Common myeloid progenitor, CD34-positive (primary cell): ENCODE results near the gene CACNB2.
"Not testable (repeated sequence)": the region's sequence is repeated elsewhere in the genome, so short reads cannot be mapped to it uniquely, and the experiment has no call there.

Experiments used
- CTCF ChIA-PET: fragments of 350-600 bp; sonication (Branson Sonifier 250); formaldehyde crosslinking; loops from one replicate; lab custom pipeline; 2021; ENCODE audit warnings: antibody characterized with exemption; lab: Charles Lee
- POLR2A ChIA-PET: fragments of 350-600 bp; sonication (Branson Sonifier 250); formaldehyde crosslinking; loops from one replicate; lab custom pipeline; 2021; ENCODE audit warnings: antibody characterized with exemption; lab: Charles Lee
- DNase-seq, 3 donors: peaks; one replicate each; pipeline versions ENCODE4 v3.0.0 to v3.0.0-alpha.2; 2013
- H3K27ac ChIP-seq, 2 experiments: 1 replicate in 1 of 2; 2 replicates in 1 of 2; pipeline ENCODE4 v1.7.0; 2013; ENCODE audit warnings: inconsistent platforms in 2 of 2, low read length in 2 of 2, mild to moderate bottlenecking in 2 of 2, low read depth in 1 of 2, moderate library complexity in 1 of 2; ENCODE audit not compliant: severe bottlenecking in 2 of 2, insufficient read depth in 1 of 2, poor library complexity in 1 of 2
- H3K27me3 ChIP-seq, 5 experiments: replicated peaks in 2 of 5; 1 replicate in 3 of 5; 2 replicates in 2 of 5; pipeline versions ENCODE4 v1.6.1 to v1.7.0; 2013; ENCODE audit warnings: low read length in 4 of 5, mild to moderate bottlenecking in 2 of 5, moderate library complexity in 2 of 5, inconsistent platforms in 1 of 5; ENCODE audit not compliant: insufficient read depth in 5 of 5, control insufficient read depth in 4 of 5
- H3K36me3 ChIP-seq, 4 experiments: 1 replicate in 2 of 4; 2 replicates in 2 of 4; pipeline versions ENCODE4 v1.6.1 to v1.7.0; 2013; ENCODE audit warnings: low read length in 3 of 4, control low read depth in 1 of 4, mild to moderate bottlenecking in 1 of 4; ENCODE audit not compliant: control insufficient read depth in 4 of 4, insufficient read depth in 4 of 4
- H3K4me1 ChIP-seq, 4 experiments: 1 replicate in 3 of 4; 2 replicates in 1 of 4; pipeline versions ENCODE4 v1.6.1 to v1.7.1; 2013; ENCODE audit warnings: low read length in 3 of 4, mild to moderate bottlenecking in 3 of 4, control low read depth in 1 of 4, inconsistent platforms in 1 of 4, moderate library complexity in 1 of 4; ENCODE audit not compliant: control insufficient read depth in 4 of 4, insufficient read depth in 4 of 4; ENCODE audit errors: control extremely low read depth in 1 of 4
- H3K4me3 ChIP-seq, 7 experiments: 1 replicate in 4 of 7; 2 replicates in 3 of 7; pipeline versions ENCODE4 v1.5.1 to v1.7.0; 2013; ENCODE audit warnings: mild to moderate bottlenecking in 7 of 7, low read length in 6 of 7, moderate library complexity in 6 of 7, inconsistent platforms in 2 of 7, low read depth in 2 of 7, control low read depth in 1 of 7; ENCODE audit not compliant: insufficient read depth in 4 of 7, control insufficient read depth in 1 of 7; ENCODE audit errors: extremely low read depth in 1 of 7
- H3K9me3 ChIP-seq, 5 experiments: 1 replicate in 4 of 5; 2 replicates in 1 of 5; pipeline versions ENCODE4 v1.6.1 to v1.7.1; 2013; ENCODE audit warnings: low read length in 4 of 5, mild to moderate bottlenecking in 2 of 5, inconsistent platforms in 1 of 5, low read depth in 1 of 5, moderate library complexity in 1 of 5; ENCODE audit not compliant: control insufficient read depth in 4 of 5, insufficient read depth in 2 of 5; ENCODE audit errors: control extremely low read depth in 1 of 5
- WGBS: methylation state at CpG from one replicate; pipeline ENCODE4 v1.1.5; 2013; ENCODE audit not compliant: insufficient coverage; 5-methylcytosine and 5-hydroxymethylcytosine counted together

CACNB2 gene

GRCh38 chr10:18178854-18179483 lies 38.7 kb downstream of the CACNB2 start:
- DNase-seq: peak in 2 of 3 donors; percentile 31 to 50
- ChIA-PET CTCF (interaction anchor here (0.6 kb wide), 1 partner anchor 24 kb away, joined by 4 read pairs; no protein-coding TSS in a partner anchor), POLR2A (no interaction called here)
- H3K9me3 ChIP-seq: no peaks in the 10 kb centered on the region
- peaks cover 0 to 10% (median 5%) of the 10 kb centered on the region in 4 experiments for H3K36me3 ChIP-seq
- peak overlapping the region in 1 of 2 experiments; percentile 66 for H3K27ac ChIP-seq
- WGBS: no CpG with 5 or more reads among the region's 3 CpGs
- peak overlapping the region in 2 of 7 experiments; percentile 35 to 56 for H3K4me3 ChIP-seq
- peaks cover 10 to 31% (median 17%) of the 10 kb centered on the region in 4 experiments for H3K4me1 ChIP-seq
- H3K27me3 ChIP-seq: no peaks in the 10 kb centered on the region

DNA sequence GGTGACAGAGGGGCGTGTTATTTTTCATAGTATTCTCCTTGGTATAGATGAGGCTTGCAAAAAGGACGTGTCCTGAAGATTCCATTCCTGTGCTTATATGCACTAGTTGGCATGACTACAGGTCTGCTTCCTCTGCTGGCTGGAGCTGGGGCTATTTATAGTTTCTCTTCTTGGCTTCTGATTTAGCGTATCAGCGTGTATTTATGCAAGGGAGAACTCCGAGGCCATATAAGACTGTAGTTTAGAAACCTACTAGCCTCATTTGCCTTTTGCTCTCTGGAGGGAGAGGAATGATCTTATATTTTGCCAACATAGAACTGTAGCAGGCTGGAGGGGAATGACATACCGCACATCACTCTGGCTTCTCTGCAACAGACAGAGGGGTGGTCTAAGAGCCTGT lies 39.7 kb downstream of the CACNB2 start:
- peaks cover 0 to 10% (median 5%) of the 10 kb centered on the region in 4 experiments for H3K36me3 ChIP-seq
- WGBS: 10% methylated on average over 2 of the region's 6 CpGs
- peak in 2 of 3 donors; percentile 68 to 79 for DNase-seq
- peaks cover 10 to 31% (median 17%) of the 10 kb centered on the region in 4 experiments for H3K4me1 ChIP-seq
- CTCF ChIA-PET: interaction anchor here (0.8 kb wide), 1 partner anchor 16 kb away, joined by 4 read pairs; no protein-coding TSS in a partner anchor
- H3K9me3 ChIP-seq: no peaks in the 10 kb centered on the region
- H3K27me3 ChIP-seq: no peaks in the 10 kb centered on the region
- peak overlapping the region in 1 of 2 experiments; percentile 66 for H3K27ac ChIP-seq
- peak overlapping the region in 2 of 7 experiments; percentile 56 to 61 for H3K4me3 ChIP-seq
- POLR2A ChIA-PET: interaction anchor here (1.0 kb wide), 1 partner anchor 24 kb away, joined by 7 read pairs; no protein-coding TSS in a partner anchor

DNA sequence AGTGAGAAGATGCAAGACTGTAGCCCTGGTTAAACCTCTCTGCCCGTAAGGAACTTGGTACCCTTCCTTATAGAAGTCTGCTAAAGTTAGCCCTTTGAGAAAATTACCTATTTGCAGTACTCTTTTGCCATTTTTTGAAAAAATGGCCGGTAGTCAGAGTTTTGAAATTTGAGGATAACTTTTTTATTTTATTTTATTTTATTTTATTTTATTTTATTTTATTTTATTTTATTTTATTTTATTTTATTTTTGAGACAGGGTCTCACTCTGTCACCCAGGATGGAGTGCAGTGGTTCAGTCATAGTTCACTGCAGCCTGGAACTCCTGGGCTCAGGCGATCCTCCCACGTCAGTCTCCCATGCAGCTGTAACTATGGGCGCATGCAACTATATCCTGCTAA lies 41.2 kb downstream of the CACNB2 start:
- H3K36me3 ChIP-seq, H3K27ac ChIP-seq, POLR2A ChIA-PET, H3K27me3 ChIP-seq, DNase-seq, CTCF ChIA-PET, H3K4me3 ChIP-seq, H3K9me3 ChIP-seq: not testable (repeated sequence)
- WGBS: no CpG with 5 or more reads among the region's 5 CpGs
- peaks cover 10 to 31% (median 17%) of the 10 kb centered on the region in 4 experiments for H3K4me1 ChIP-seq

GRCh38 chr10:18185621-18186020 lies 45.4 kb downstream of the CACNB2 start:
- Histone ChIP-seq H3K27me3 (no peaks in the 10 kb centered on the region), H3K36me3 (peaks cover 0 to 12% (median 5%) of the 10 kb centered on the region in 4 experiments), H3K4me1 (peaks cover 0 to under 1% (median 0%) of the 10 kb centered on the region in 4 experiments), H3K9me3 (no peaks in the 10 kb centered on the region), H3K27ac (no peak overlapping the region), H3K4me3 (no peak overlapping the region)
- ChIA-PET POLR2A (no interaction called here), CTCF (interaction anchor here (0.6 to 1.2 kb wide), 3 partner anchors 11 to 18 kb away, joined by 3 read pairs; no protein-coding TSS in a partner anchor)
- DNase-seq: no peak
- WGBS: 100% methylated on average over 2 of the region's 3 CpGs

DNA sequence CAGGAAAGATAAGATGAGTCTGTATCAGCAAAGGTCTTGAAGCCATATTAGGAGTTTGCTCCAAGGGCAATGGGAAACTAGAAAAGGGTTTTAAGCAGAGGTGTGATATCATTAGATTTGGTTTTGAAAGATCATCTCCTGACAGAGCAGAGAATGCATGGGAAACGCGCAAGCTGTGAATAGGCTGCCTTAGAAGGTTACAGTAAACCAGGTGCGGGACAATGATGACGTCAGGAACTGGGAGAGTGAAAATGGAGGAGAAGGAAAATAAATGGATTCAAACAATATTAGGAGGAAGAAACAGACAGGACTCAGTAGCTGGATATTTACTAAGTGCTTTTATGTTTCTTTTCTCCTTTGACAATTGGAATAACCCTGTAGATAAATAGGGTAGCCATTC lies 50.6 kb downstream of the CACNB2 start:
- POLR2A ChIA-PET: no interaction called here
- Histone ChIP-seq H3K36me3 (peaks cover 0 to 5% (median 2%) of the 10 kb centered on the region in 4 experiments), H3K27me3 (no peaks in the 10 kb centered on the region), H3K27ac (no peak overlapping the region), H3K9me3 (no peaks in the 10 kb centered on the region), H3K4me3 (no peak overlapping the region), H3K4me1 (no peaks in the 10 kb centered on the region)
- CTCF ChIA-PET: no interaction called here
- 100% methylated on average over 4 of the region's 4 CpGs for WGBS
- no peak for DNase-seq

DNA sequence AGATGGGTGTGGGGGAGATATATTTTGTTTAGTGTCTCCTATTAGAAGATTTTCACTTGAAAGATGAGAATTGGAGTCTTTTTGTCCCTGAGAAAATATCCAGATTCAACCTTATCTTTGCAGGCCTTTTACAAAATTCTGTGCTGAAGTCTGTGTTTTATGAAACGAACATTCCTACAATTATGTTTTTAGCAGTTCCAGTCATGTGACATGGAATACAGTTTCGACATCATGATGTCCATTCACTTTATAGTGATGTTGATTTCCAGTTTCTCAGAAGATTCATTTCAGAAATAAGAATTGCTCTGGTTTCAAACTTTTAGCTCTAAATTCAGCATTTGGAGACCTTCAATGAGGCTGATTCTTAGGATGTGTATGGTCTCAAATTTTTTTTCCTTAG lies 54.4 kb downstream of the CACNB2 start:
- no peaks in the 10 kb centered on the region for H3K4me1 ChIP-seq
- no peak for DNase-seq
- no peak overlapping the region for H3K27ac ChIP-seq
- peaks cover 0 to 5% (median 0%) of the 10 kb centered on the region in 4 experiments for H3K36me3 ChIP-seq
- ChIA-PET CTCF (interaction anchor here (0.7 to 1.6 kb wide), 4 partner anchors 8 to 29 kb away, joined by 3 to 9 read pairs (median 3); no protein-coding TSS in a partner anchor), POLR2A (no interaction called here)
- H3K4me3 ChIP-seq: no peak overlapping the region
- no peaks in the 10 kb centered on the region for H3K9me3 ChIP-seq
- 93% methylated on average over 2 of the region's 2 CpGs for WGBS
- H3K27me3 ChIP-seq: no peaks in the 10 kb centered on the region
